ENCODE results near the gene TMEM150A. TPM values are rescaled to one million over a fixed set of nuclear protein-coding genes. Genes with fewer than 3 reads are reported as not detected.

The TMEM150A gene
- total and polyA plus RNA-seq, 2 donors from 2014 or later, result 23.1 to 61.2 TPM

GRCh38 chr2:85598594-85599340 is 3.7 kb downstream of the TMEM150A start:
- TF ChIP-seq, protein P1, sequence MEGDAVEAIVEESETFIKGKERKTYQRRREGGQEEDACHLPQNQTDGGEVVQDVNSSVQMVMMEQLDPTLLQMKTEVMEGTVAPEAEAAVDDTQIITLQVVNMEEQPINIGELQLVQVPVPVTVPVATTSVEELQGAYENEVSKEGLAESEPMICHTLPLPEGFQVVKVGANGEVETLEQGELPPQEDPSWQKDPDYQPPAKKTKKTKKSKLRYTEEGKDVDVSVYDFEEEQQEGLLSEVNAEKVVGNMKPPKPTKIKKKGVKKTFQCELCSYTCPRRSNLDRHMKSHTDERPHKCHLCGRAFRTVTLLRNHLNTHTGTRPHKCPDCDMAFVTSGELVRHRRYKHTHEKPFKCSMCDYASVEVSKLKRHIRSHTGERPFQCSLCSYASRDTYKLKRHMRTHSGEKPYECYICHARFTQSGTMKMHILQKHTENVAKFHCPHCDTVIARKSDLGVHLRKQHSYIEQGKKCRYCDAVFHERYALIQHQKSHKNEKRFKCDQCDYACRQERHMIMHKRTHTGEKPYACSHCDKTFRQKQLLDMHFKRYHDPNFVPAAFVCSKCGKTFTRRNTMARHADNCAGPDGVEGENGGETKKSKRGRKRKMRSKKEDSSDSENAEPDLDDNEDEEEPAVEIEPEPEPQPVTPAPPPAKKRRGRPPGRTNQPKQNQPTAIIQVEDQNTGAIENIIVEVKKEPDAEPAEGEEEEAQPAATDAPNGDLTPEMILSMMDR (IDR thresholded peaks at IDR 0.05; ENCODE audit: borderline replicate concordance, extremely low read depth, insufficient read depth), result no peak
- FAIRE-seq, result no peak
- Histone ChIP-seq H3K9me3 (ENCODE audit: control insufficient read depth in 2 of 3, insufficient read depth in 1 of 3, low read length in 3 of 3) (no peaks in the 10 kb centered on the region), H3K4me3 (ENCODE audit: low read length in 3 of 3) (no peak overlapping the region), H3K27ac (ENCODE audit: low read depth in 2 of 2, low read length in 2 of 2) (no peak overlapping the region), H3K36me3 (ENCODE audit: control insufficient read depth in 2 of 3, insufficient read depth in 3 of 3, low read length in 3 of 3) (peaks cover 2 to 24% (median 3%) of the 10 kb centered on the region in 3 donors), H3K27me3 (ENCODE audit: control insufficient read depth, insufficient read depth, low read length) (no peaks in the 10 kb centered on the region), H3K9ac (ENCODE audit: low read length in 3 of 3) (no peak overlapping the region), H3K4me1 (ENCODE audit: control insufficient read depth in 2 of 3, insufficient read depth in 2 of 3, low read depth in 1 of 3, low read length in 3 of 3) (peaks cover 0 to 51% (median 46%) of the 10 kb centered on the region in 3 donors)
- intact Hi-C loops (cut with DNase I), result no loop called here
- peak in 1 of 5 donors; percentile 53 for DNase-seq

DNA sequence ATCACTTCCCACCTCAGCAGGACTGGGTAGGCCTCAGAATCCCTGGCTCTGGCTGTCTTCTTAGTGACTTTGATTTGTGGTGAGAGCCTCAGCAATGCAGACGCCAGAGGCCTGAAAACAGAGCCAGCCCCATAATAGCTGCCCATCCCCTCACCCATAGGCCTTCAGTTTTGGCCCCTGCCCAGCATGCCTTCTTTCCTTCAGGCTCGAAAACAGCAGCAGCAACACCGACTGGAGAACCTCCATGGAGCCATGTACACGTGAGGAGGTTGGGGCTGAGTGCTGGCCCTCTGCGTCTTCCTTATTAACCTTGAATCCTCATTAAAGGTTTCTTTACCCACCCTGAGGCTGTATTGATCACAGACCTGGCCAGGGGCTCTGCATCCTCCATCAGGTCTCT is 5.3 kb downstream of the TMEM150A start:
- no peak for DNase-seq
- H3K9ac ChIP-seq (ENCODE audit: low read length in 3 of 3), result peak overlapping the region in 1 of 3 donors; percentile 97
- intact Hi-C loops (cut with DNase I), result no loop called here
- no peak for FAIRE-seq
- H3K27me3 ChIP-seq (ENCODE audit: control insufficient read depth, insufficient read depth, low read length), result no peaks in the 10 kb centered on the region
- H3K4me1 ChIP-seq (ENCODE audit: control insufficient read depth in 2 of 3, insufficient read depth in 2 of 3, low read depth in 1 of 3, low read length in 3 of 3), result peaks cover 0 to 51% (median 46%) of the 10 kb centered on the region in 3 donors
- H3K36me3 ChIP-seq (ENCODE audit: control insufficient read depth in 2 of 3, insufficient read depth in 3 of 3, low read length in 3 of 3), result peaks cover 2 to 24% (median 3%) of the 10 kb centered on the region in 3 donors
- TF ChIP-seq, protein P1 (IDR thresholded peaks at IDR 0.05; ENCODE audit: borderline replicate concordance, extremely low read depth, insufficient read depth), result no peak
- H3K9me3 ChIP-seq (ENCODE audit: control insufficient read depth in 2 of 3, insufficient read depth in 1 of 3, low read length in 3 of 3), result no peaks in the 10 kb centered on the region
- H3K4me3 ChIP-seq (ENCODE audit: low read length in 3 of 3), result peak overlapping the region in 1 of 3 donors; percentile 98
- H3K27ac ChIP-seq (ENCODE audit: low read depth in 2 of 2, low read length in 2 of 2), result peak overlapping the region in 1 of 2 donors; percentile 49

DNA sequence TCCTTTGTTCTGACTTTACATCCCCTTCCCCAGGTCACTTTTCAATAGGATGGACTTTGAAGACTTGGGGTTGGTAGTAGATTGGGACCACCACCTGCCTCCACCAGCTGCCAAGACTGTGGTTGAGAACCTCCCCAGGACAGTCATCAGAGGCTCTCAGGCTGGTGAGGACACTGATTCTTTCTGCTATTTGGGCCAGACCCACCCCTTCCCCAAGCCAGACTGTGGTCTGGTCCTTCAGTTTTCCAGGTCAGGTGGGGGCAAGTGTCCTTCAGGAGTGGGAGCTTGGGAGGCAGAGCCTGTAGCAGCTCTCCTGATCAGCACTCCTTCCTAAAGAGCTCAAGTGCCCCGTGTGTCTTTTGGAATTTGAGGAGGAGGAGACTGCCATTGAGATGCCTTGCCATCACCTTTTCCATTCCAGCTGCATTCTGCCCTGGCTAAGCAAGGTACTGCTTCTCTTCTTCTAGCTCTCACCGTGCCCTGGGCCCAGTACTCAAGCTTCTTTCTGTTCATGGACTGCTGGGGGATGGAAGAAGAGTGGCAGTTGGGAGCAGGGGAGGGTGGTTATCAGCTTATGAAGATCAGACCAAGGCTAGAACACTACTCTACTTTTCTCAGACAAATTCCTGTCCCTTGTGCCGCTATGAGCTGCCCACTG is 5.9 kb downstream of the TMEM150A start:
- H3K27ac ChIP-seq (ENCODE audit: low read depth in 2 of 2, low read length in 2 of 2), result no peak overlapping the region
- TF ChIP-seq, protein P1 (IDR thresholded peaks at IDR 0.05; ENCODE audit: borderline replicate concordance, extremely low read depth, insufficient read depth), result no peak
- intact Hi-C loops (cut with DNase I), result no loop called here
- H3K27me3 ChIP-seq (ENCODE audit: control insufficient read depth, insufficient read depth, low read length), result no peaks in the 10 kb centered on the region
- peaks cover 2 to 24% (median 3%) of the 10 kb centered on the region in 3 donors for H3K36me3 ChIP-seq (ENCODE audit: control insufficient read depth in 2 of 3, insufficient read depth in 3 of 3, low read length in 3 of 3)
- peak overlapping the region in 2 of 3 donors; percentile 86 to 97 for H3K9ac ChIP-seq (ENCODE audit: low read length in 3 of 3)
- peak overlapping the region; percentile 84 to 98 (median 90) for H3K4me3 ChIP-seq (ENCODE audit: low read length in 3 of 3)
- FAIRE-seq (no peak), DNase-seq (no peak)
- no peaks in the 10 kb centered on the region for H3K9me3 ChIP-seq (ENCODE audit: control insufficient read depth in 2 of 3, insufficient read depth in 1 of 3, low read length in 3 of 3)
- H3K4me1 ChIP-seq (ENCODE audit: control insufficient read depth in 2 of 3, insufficient read depth in 2 of 3, low read depth in 1 of 3, low read length in 3 of 3), result peaks cover 0 to 50% (median 44%) of the 10 kb centered on the region in 3 donors
